Endothelial cell of umbilical vein (primary cell): ENCODE data around the gene SMIM14. TPM values are rescaled to one million over a fixed set of nuclear protein-coding genes. Genes with fewer than 3 reads are reported as not detected.

Experiments
- BruUV-seq: library from RNA; stranded (reverse); fragments of 400-500 nt; replicated peaks from 2 replicates; lab custom pipeline; 2021; lab: Mats Ljungman, UMichigan
- CTCF ChIA-PET: fragments of 300-600, 350-600 bp; sonication (Branson Sonifier 250); formaldehyde crosslinking; loops from one replicate; lab custom pipeline; 2021; ENCODE audit warnings: antibody characterized with exemption, inconsistent platforms; lab: Charles Lee
- POLR2A ChIA-PET: fragments of 300-600, 350-600 bp; sonication (Branson Sonifier 250); formaldehyde crosslinking; loops from one replicate; lab custom pipeline; 2021; ENCODE audit warnings: antibody characterized with exemption, inconsistent platforms; lab: Charles Lee
- DNase-seq: peaks from one replicate; pipeline ENCODE4 v3.0.0-alpha.2; 2011; ENCODE audit warnings: low read depth, low spot score
- FAIRE-seq: peaks from 2 replicates; lab custom pipeline; 2011; peaks lifted over from hg19 to GRCh38; lab: Jason Lieb, UNC
- H2AFZ ChIP-seq: 2 replicates; pipeline ENCODE4 v1.6.0; 2012; ENCODE audit warnings: low read depth, low read length, control low read depth, inconsistent platforms
- H3K27ac ChIP-seq: 2 replicates; pipeline ENCODE4 v1.5.1; 2011; ENCODE audit warnings: low read depth, mild to moderate bottlenecking, control low read depth, low read length, moderate library complexity; ENCODE audit not compliant: insufficient read depth
- H3K27me3 ChIP-seq, 2 experiments: 2 replicates each; pipeline versions ENCODE4 v1.6.0 to v1.6.1; 2011; ENCODE audit warnings: low read length in 2 of 2, mixed read lengths in 1 of 2; ENCODE audit not compliant: control insufficient read depth in 2 of 2, insufficient read depth in 2 of 2
- H3K36me3 ChIP-seq, 2 experiments: 2 replicates in 1 of 2; 3 replicates in 1 of 2; pipeline ENCODE4 v1.5.1; 2011; ENCODE audit warnings: low read length in 2 of 2, mild to moderate bottlenecking in 1 of 2, moderate library complexity in 1 of 2; ENCODE audit not compliant: control insufficient read depth in 2 of 2, insufficient read depth in 2 of 2; ENCODE audit errors: extremely low read depth in 1 of 2
- H3K4me1 ChIP-seq: 3 replicates; pipeline ENCODE4 v1.5.1; 2011; ENCODE audit warnings: mild to moderate bottlenecking, low read length; ENCODE audit not compliant: control insufficient read depth, insufficient read depth; ENCODE audit errors: extremely low read depth
- H3K4me2 ChIP-seq: 2 replicates; pipeline ENCODE4 v1.6.1; 2011; ENCODE audit warnings: low read length, control low read depth, mixed read lengths; ENCODE audit not compliant: insufficient read depth
- H3K4me3 ChIP-seq, 3 experiments: fragments of 200-600 bp in 1 of 3; sonication (generic), shearing (Covaris generic) in 1 of 3; replicated peaks in 1 of 3; 2 replicates each; pipeline ENCODE4 v1.5.1; 2011 to 2016; ENCODE audit warnings: control low read depth in 3 of 3, low read length in 3 of 3, mild to moderate bottlenecking in 2 of 3, inconsistent platforms in 1 of 3, low read depth in 1 of 3, moderate library complexity in 1 of 3; ENCODE audit not compliant: insufficient read depth in 1 of 3
- H3K79me2 ChIP-seq: 2 replicates; pipeline ENCODE4 v1.6.0; 2012; ENCODE audit warnings: low read length, inconsistent platforms; ENCODE audit not compliant: control insufficient read depth, insufficient read depth
- H3K9ac ChIP-seq: replicated peaks from 2 replicates; pipeline ENCODE3; 2011; ENCODE audit warnings: low read length, control low read depth; ENCODE audit not compliant: insufficient read depth; ENCODE audit errors: extremely low read depth
- H3K9me1 ChIP-seq: replicated peaks from 3 replicates; pipeline ENCODE4 v1.6.0; 2011; ENCODE audit warnings: mild to moderate bottlenecking, low read length; ENCODE audit not compliant: control insufficient read depth, insufficient read depth; ENCODE audit errors: extremely low read depth
- H3K9me3 ChIP-seq: replicated peaks from 2 replicates; pipeline ENCODE4 v1.5.1; 2012; ENCODE audit warnings: low read length, inconsistent platforms; ENCODE audit not compliant: control insufficient read depth, insufficient read depth
- H4K20me1 ChIP-seq: replicated peaks from 2 replicates; pipeline ENCODE3; 2011; ENCODE audit warnings: mild to moderate bottlenecking, low read length; ENCODE audit not compliant: control insufficient read depth, insufficient read depth; ENCODE audit errors: extremely low read depth
- EZH2 ChIP-seq: IDR thresholded peaks from 2 replicates; pipeline ENCODE4 v1.6.1; 2012; ENCODE audit warnings: borderline replicate concordance, low read depth, mild to moderate bottlenecking, moderate library complexity, low read length, inconsistent platforms; ENCODE audit not compliant: severe bottlenecking
- FOS ChIP-seq: IDR thresholded peaks from 2 replicates; pipeline ENCODE4 v1.6.1; 2011; ENCODE audit warnings: mild to moderate bottlenecking, low read length, moderate library complexity, borderline replicate concordance; ENCODE audit not compliant: insufficient read depth
- GATA2 ChIP-seq: IDR thresholded peaks from 2 replicates; pipeline ENCODE4 v1.7.0; 2011; ENCODE audit warnings: low read depth, mild to moderate bottlenecking, moderate library complexity, mixed read lengths, low read length; ENCODE audit not compliant: insufficient read length, insufficient read depth
- JUN ChIP-seq: IDR thresholded peaks from 2 replicates; pipeline ENCODE4 v1.6.1; 2011; ENCODE audit warnings: borderline replicate concordance, low read depth; ENCODE audit not compliant: insufficient read length, insufficient read depth
- MYC ChIP-seq: IDR thresholded peaks from one replicate; pipeline ENCODE4 v1.6.1; 2011; ENCODE audit warnings: mild to moderate bottlenecking, low read depth, low read length
- POLR2A ChIP-seq: IDR thresholded peaks from 2 replicates; pipeline ENCODE4 v1.6.1; 2012; ENCODE audit warnings: low read depth, mild to moderate bottlenecking, control low read depth, low read length
- POLR2AphosphoS5 ChIP-seq: IDR thresholded peaks from 2 replicates; pipeline ENCODE4 v1.6.1; 2012; ENCODE audit warnings: low read depth, mild to moderate bottlenecking, control low read depth, low read length, moderate library complexity; ENCODE audit not compliant: insufficient read depth
- dilution Hi-C: fragments of 300-500 bp; cut with MboI; formaldehyde crosslinking; loops from one replicate; pipeline ENCODE4 v1.15.0; 2019; ENCODE audit warnings: low sequenced_read_pairs; ENCODE audit not compliant: extremely low pct_ligation_motif_present
- intact Hi-C: fragments of 100-400 bp; cut with micrococcal nuclease; formaldehyde crosslinking; loops from one replicate; pipeline ENCODE4 v1.10.0; 2022
- polyA plus RNA-seq, 4 experiments: library from polyadenylated mRNA; depleted of rRNA in 3 of 4; stranded (reverse) in 3 of 4; unstranded in 1 of 4; fragments of >200 nt; gene quantifications; 2 replicates each; pipeline versions ENCODE4 v1.2.1 to v1.2.3, GENCODE V29; 2011 to 2012; ENCODE audit warnings: missing spikeins in 1 of 4
- total RNA-seq: library from RNA; stranded (reverse); gene quantifications from 2 replicates; pipeline ENCODE4 v1.2.3, GENCODE V29; 2021
- TF ChIP-seq, protein P1 (sequence below), 2 donors: IDR thresholded peaks; 1 replicate in 1 of 2; 2 replicates in 1 of 2; pipeline ENCODE4 v1.5.1; 2011; ENCODE audit warnings: low read length in 2 of 2, mild to moderate bottlenecking in 2 of 2, moderate library complexity in 2 of 2, control low read depth in 1 of 2, inconsistent platforms in 1 of 2, low read depth in 1 of 2; ENCODE audit not compliant: insufficient read depth in 1 of 2; ENCODE audit errors: extremely low read depth in 1 of 2
- TF ChIP-seq, protein P2 (sequence below): IDR thresholded peaks from 2 replicates; pipeline ENCODE4 v1.6.1; 2011; ENCODE audit not compliant: insufficient read depth, insufficient read length

SMIM14 gene
- total and polyA plus RNA-seq, 2 donors (not counting 3 experiments of a cell fraction or from before 2014, with no cell fraction given) = 12.3 to 15.4 TPM

DNA sequence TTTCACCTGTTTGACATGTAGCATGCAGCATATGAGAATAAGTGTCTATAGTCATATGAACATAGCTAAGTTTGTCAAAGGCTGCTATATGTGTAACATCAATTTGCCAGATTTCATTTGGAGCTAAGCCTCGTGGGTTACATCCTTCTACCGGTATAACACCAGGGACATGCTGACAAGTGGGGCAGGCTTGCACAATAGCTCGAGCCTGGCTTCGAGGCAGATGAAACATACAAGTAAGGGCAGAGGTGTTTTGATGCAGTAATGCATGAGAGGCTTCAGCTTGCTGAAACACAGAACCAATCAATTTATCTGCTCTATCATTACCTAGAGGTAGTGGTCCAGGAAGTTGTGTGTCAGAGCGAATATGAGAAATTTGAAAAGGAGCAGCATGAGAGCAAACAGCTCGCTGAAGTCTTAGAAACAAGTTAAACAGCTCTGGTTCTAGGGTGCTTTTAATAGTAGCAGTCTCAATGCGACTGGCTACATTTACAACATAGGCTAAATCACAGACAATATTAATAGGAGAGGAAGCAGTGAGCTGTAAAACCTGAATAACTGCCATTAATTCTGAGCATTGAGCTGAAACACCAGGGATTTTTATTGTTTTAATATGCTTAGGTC lies 96.6 kb downstream of the SMIM14 start:
- no peaks in the 10 kb centered on the region for H3K9me1 ChIP-seq
- FAIRE-seq (no peak), DNase-seq (no peak)
- no TSS peak for BruUV-seq
- H3K27me3 ChIP-seq = no peaks in the 10 kb centered on the region
- H3K4me3 ChIP-seq = no peak overlapping the region
- H3K9ac ChIP-seq = no peak overlapping the region
- no peaks in the 10 kb centered on the region for H3K9me3 ChIP-seq
- ChIA-PET CTCF (interaction anchor here (1.2 kb wide), 2 partner anchors 9 to 19 kb away, joined by 3 to 5 read pairs; no protein-coding TSS in a partner anchor), POLR2A (interaction anchor here (1.1 to 1.3 kb wide), 2 partner anchors 15 to 16 kb away, joined by 3 to 6 read pairs; partner anchors contain the start of gene UGDH)
- H3K27ac ChIP-seq = no peak overlapping the region
- dilution Hi-C loops = no loop called here
- TF ChIP-seq GATA2 (no peak), FOS (no peak), POLR2A (no peak), POLR2AphosphoS5 (no peak), MYC (no peak), EZH2 (no peak), JUN (no peak)
- TF ChIP-seq, protein P1, sequence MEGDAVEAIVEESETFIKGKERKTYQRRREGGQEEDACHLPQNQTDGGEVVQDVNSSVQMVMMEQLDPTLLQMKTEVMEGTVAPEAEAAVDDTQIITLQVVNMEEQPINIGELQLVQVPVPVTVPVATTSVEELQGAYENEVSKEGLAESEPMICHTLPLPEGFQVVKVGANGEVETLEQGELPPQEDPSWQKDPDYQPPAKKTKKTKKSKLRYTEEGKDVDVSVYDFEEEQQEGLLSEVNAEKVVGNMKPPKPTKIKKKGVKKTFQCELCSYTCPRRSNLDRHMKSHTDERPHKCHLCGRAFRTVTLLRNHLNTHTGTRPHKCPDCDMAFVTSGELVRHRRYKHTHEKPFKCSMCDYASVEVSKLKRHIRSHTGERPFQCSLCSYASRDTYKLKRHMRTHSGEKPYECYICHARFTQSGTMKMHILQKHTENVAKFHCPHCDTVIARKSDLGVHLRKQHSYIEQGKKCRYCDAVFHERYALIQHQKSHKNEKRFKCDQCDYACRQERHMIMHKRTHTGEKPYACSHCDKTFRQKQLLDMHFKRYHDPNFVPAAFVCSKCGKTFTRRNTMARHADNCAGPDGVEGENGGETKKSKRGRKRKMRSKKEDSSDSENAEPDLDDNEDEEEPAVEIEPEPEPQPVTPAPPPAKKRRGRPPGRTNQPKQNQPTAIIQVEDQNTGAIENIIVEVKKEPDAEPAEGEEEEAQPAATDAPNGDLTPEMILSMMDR (IDR thresholded peaks at IDR 0.05; ENCODE audit: extremely low read depth in 1 of 2, insufficient read depth in 1 of 2, low read depth in 1 of 2, low read length in 2 of 2) = no peak
- TF ChIP-seq, protein P2, sequence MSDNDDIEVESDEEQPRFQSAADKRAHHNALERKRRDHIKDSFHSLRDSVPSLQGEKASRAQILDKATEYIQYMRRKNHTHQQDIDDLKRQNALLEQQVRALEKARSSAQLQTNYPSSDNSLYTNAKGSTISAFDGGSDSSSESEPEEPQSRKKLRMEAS = no peak
- H3K36me3 ChIP-seq = no peaks in the 10 kb centered on the region
- no peak overlapping the region for H2AFZ ChIP-seq
- H3K4me2 ChIP-seq = no peak overlapping the region
- no peaks in the 10 kb centered on the region for H3K4me1 ChIP-seq
- no peaks in the 10 kb centered on the region for H3K79me2 ChIP-seq
- H4K20me1 ChIP-seq = no peaks in the 10 kb centered on the region
- intact Hi-C loops = no loop called here
